Breast epithelium (tissue), 4 donors: ENCODE measurements around the gene SKIC3. TPM values are rescaled to one million over a fixed set of nuclear protein-coding genes. Genes with fewer than 3 reads are reported as not detected.

Experiments used
- DNase-seq, 2 donors: peaks; one replicate each; pipeline ENCODE4 v3.0.0-alpha.2; 2019; ENCODE audit warnings: low spot score in 2 of 2
- H3K27ac ChIP-seq, 2 donors: fragments of 200-600 bp; sonication (generic) in 1 of 2; one replicate each; pipeline ENCODE4 v1.5.1; 2016 to 2019; ENCODE audit warnings: mild to moderate bottlenecking in 1 of 2
- H3K27me3 ChIP-seq, 2 donors: fragments of 200-600 bp; sonication (generic) in 1 of 2; one replicate each; pipeline versions ENCODE4 v1.5.1 to v1.6.0; 2017 to 2019; ENCODE audit warnings: control low read depth in 1 of 2, mild to moderate bottlenecking in 1 of 2
- H3K36me3 ChIP-seq: fragments of 200-600 bp; one replicate; pipeline ENCODE4 v1.5.1; 2019
- H3K4me1 ChIP-seq, 2 donors: fragments of 200-600 bp; sonication (generic); one replicate each; pipeline ENCODE4 v1.5.1; 2016 to 2019; ENCODE audit warnings: control low read depth in 1 of 2
- H3K4me3 ChIP-seq, 3 donors: fragments of 200-600 bp; sonication (generic); 1 replicate in 2 of 3; 2 replicates in 1 of 3; pipeline ENCODE4 v1.5.1; 2016 to 2019; ENCODE audit warnings: mild to moderate bottlenecking in 3 of 3, moderate library complexity in 2 of 3
- H3K9me3 ChIP-seq, 2 donors: fragments of 200-600 bp; sonication (generic) in 1 of 2; one replicate each; pipeline ENCODE4 v1.5.1; 2016 to 2019; ENCODE audit warnings: control low read depth in 1 of 2
- POLR2A ChIP-seq: fragments of 450-650 bp; IDR thresholded peaks from one replicate; pipeline ENCODE4 v1.6.1; 2016; ENCODE audit warnings: antibody characterized with exemption, mild to moderate bottlenecking, moderate library complexity
- POLR2AphosphoS5 ChIP-seq, 3 donors: sonication (generic); formaldehyde crosslinking; IDR thresholded peaks; one replicate each; pipeline ENCODE4 v1.6.1; 2017; ENCODE audit warnings: antibody characterized with exemption in 3 of 3
- intact Hi-C: fragments of 100-400 bp; cut with DNase I; formaldehyde crosslinking; loops from one replicate; pipeline ENCODE4 v1.15.1; 2023; ENCODE audit warnings: low total_unique reads
- total RNA-seq, 3 donors: library from RNA; depleted of rRNA; stranded (reverse); fragments of >200 nt; gene quantifications; one replicate each; pipeline ENCODE4 v1.1.0, GENCODE V29; 2016
- TF ChIP-seq, protein P1 (sequence below), 3 donors: fragments of 450-650 bp; IDR thresholded peaks; one replicate each; pipeline ENCODE4 v1.5.1; 2016 to 2017; ENCODE audit warnings: antibody characterized with exemption in 3 of 3, mild to moderate bottlenecking in 3 of 3, moderate library complexity in 3 of 3

The SKIC3 gene
- total RNA-seq, 3 donors from 2014 or later = 78.6 to 119 (median 104) TPM

DNA sequence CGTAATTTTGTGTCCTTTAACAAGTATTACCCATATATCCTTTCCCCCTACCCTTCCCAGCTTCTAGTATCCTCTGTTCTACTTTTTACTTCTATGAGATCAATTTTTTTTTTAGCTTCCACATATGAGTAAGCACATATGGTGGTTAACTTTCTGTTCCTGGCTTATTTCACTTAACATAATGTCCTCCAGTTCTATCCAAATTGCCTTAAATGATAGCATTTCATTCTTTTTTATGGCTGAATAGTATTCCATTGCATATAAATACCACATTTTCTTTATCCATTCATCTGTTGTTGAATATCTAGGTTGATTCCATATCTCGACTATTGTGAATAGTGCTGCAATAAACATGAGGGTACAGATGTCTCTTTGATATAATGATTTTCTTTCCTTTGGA, 36.4 kb downstream of the SKIC3 start:
- no peaks in the 10 kb centered on the region for H3K9me3 ChIP-seq
- H3K36me3 ChIP-seq = peaks cover 2% of the 10 kb centered on the region
- no peak for DNase-seq

DNA sequence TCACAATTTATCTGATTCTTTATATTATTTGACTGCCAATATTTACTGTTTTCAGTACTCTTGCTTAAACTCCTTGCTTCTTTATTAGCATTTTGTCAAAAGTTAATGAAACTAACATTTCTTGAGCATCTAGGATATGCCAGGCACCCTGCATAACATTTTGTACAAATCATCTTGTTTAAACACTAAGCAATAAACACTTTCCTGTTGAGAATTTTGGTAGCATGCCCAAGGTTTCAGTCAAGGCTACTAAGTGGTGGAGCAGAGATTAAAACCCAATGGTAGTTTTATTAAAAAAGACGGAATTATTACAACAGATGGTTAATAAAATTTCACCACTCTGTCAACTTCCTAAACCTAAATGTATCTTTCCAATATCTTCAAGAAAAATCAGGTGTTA, 43.2 kb downstream of the SKIC3 start:
- H3K4me3 ChIP-seq = no peak overlapping the region
- no peak for DNase-seq
- no peaks in the 10 kb centered on the region for H3K27me3 ChIP-seq
- H3K27ac ChIP-seq = no peak overlapping the region
- peaks cover 11% of the 10 kb centered on the region for H3K36me3 ChIP-seq
- H3K9me3 ChIP-seq = no peaks in the 10 kb centered on the region
- no peaks in the 10 kb centered on the region for H3K4me1 ChIP-seq
- TF ChIP-seq, protein P1, sequence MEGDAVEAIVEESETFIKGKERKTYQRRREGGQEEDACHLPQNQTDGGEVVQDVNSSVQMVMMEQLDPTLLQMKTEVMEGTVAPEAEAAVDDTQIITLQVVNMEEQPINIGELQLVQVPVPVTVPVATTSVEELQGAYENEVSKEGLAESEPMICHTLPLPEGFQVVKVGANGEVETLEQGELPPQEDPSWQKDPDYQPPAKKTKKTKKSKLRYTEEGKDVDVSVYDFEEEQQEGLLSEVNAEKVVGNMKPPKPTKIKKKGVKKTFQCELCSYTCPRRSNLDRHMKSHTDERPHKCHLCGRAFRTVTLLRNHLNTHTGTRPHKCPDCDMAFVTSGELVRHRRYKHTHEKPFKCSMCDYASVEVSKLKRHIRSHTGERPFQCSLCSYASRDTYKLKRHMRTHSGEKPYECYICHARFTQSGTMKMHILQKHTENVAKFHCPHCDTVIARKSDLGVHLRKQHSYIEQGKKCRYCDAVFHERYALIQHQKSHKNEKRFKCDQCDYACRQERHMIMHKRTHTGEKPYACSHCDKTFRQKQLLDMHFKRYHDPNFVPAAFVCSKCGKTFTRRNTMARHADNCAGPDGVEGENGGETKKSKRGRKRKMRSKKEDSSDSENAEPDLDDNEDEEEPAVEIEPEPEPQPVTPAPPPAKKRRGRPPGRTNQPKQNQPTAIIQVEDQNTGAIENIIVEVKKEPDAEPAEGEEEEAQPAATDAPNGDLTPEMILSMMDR (IDR thresholded peaks at IDR 0.05) = no peak
- TF ChIP-seq POLR2A (no peak), POLR2AphosphoS5 (IDR thresholded peaks at IDR 0.05) (no peak)
- intact Hi-C loops = no loop called here

More for the DNA sequence above, 36.4 kb downstream of the SKIC3 start:
- H3K27me3 ChIP-seq = no peaks in the 10 kb centered on the region
- H3K27ac ChIP-seq = no peak overlapping the region
- no peak overlapping the region for H3K4me3 ChIP-seq
- intact Hi-C loops = no loop called here
- TF ChIP-seq POLR2A (no peak), POLR2AphosphoS5 (IDR thresholded peaks at IDR 0.05) (no peak)
- TF ChIP-seq, protein P1 (IDR thresholded peaks at IDR 0.05) = no peak
- H3K4me1 ChIP-seq = no peaks in the 10 kb centered on the region

DNA sequence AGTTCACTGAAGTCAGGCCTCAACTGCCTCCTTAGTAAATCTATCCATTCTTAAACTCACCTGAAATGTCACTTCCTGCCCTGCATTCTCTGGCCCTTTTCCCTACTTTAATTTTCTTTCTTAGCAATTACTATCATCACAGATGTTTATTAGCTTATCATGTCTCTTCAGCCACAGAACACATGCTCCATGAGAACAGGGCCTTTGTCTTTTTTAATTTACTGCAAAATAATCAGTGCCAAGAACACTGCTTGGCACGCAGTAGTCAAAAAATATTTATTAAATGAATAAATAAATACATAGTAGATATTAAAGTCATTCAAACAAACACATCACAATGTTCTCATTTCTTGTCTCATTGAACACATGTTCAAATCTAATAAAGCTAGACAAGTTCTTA, 46.2 kb downstream of the SKIC3 start:
- H3K36me3 ChIP-seq = peaks cover 19% of the 10 kb centered on the region
- intact Hi-C loops = no loop called here
- TF ChIP-seq, protein P1 (IDR thresholded peaks at IDR 0.05) = no peak
- no peak for TF ChIP-seq POLR2AphosphoS5 (IDR thresholded peaks at IDR 0.05)
- no peak for TF ChIP-seq POLR2A

More for the DNA sequence above, 46.2 kb downstream of the SKIC3 start:
- no peak overlapping the region for H3K27ac ChIP-seq
- no peaks in the 10 kb centered on the region for H3K27me3 ChIP-seq
- H3K4me3 ChIP-seq = no peak overlapping the region
- no peaks in the 10 kb centered on the region for H3K9me3 ChIP-seq
- no peak for DNase-seq
- no peaks in the 10 kb centered on the region for H3K4me1 ChIP-seq

Other genes starting within 250 kb of the SKIC3 start
- gene FAM81B, start 163.6 kb downstream of the SKIC3 start, total RNA-seq = 1 to 10 TPM in 1 of 3 donors, not detected in 2; 2.6 TPM
- 10 to 100 TPM in 2 of 3 donors, 1 to 10 TPM in 1; 9.5 to 11.4 (median 10.1) TPM for gene ARSK, start 124 bp upstream of the SKIC3 start, total RNA-seq
- 1 to 10 TPM in 1 of 3 donors, under 1 TPM in 1, not detected in 1; 0.33 to 1.4 TPM for gene GPR150, start 65.1 kb upstream of the SKIC3 start, total RNA-seq
- 1 to 10 TPM; 1.6 to 4.3 (median 3.4) TPM for gene RFESD, start 91.8 kb upstream of the SKIC3 start, total RNA-seq
- gene SPATA9, start 128.0 kb upstream of the SKIC3 start, total RNA-seq = under 1 TPM in 2 of 3 donors, not detected in 1; 0.32 to 0.33 TPM
- gene RHOBTB3, start 176.4 kb upstream of the SKIC3 start, total RNA-seq = 100 to 1,000 TPM in 2 of 3 donors, 10 to 100 TPM in 1; 82.8 to 205 (median 109) TPM